ENCODE measurements around the gene RPTOR.

DNA sequence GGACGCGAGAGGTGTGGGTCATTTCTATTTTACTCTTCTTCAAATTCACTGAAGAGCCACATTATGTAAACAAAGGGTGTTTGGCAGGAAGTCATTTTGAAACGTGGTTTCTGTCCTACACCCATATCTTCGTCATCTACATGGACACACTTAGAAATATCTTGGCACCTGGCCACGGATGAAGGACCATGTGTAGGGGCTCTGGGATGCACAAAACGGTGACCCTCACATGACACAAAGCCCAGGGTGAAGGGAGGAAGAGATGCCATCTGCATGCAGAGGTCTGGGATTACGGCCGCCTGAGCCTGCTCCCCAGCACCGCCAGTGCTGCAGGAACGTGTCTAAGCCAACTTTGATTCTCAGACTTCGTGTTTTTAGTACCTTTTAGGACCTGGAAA is 316.8 kb downstream of the RPTOR start:
- TF ChIP-seq POLR2AphosphoS5 (IDR thresholded peaks at IDR 0.05; ENCODE audit: borderline replicate concordance, low read depth, low read length), result no peak
- no peak for TF ChIP-seq EZH2 (IDR thresholded peaks at IDR 0.05)
- TF ChIP-seq FOXP2 (optimal IDR thresholded peaks at IDR 0.05; ENCODE audit: control extremely low read depth, extremely low read length, insufficient read depth), result no peak
